Embryonic facial prominence (tissue), 1 donor: ENCODE data around the gene TNFAIP8L2.
A peak's percentile ranks its signal among the peaks of the same experiment; 100 is the strongest.
"Not testable (repeated sequence)": the region's sequence is repeated elsewhere in the genome, so short reads cannot be mapped to it uniquely, and the experiment has no call there.

Source experiments
- DNase-seq: peaks from one replicate; pipeline ENCODE4 v3.0.0-alpha.2; 2016; ENCODE audit errors: extremely low spot score

The TNFAIP8L2 gene

GRCh38 chr1:151189637-151190445 is 33.4 kb downstream of the TNFAIP8L2 start, which contains the start of gene VPS72:
Gene VPS72 (minus strand): TSS chr1:151190197. CDS start chr1:151190121, 76 bp downstream.
- DNase-seq, result peak; percentile 93

- no peak for DNase-seq
Measured at GRCh38 chr1:151192047-151192446, 35.6 kb downstream of the TNFAIP8L2 start.

- no peak for DNase-seq
Measured at GRCh38 chr1:151193304-151193703, 36.9 kb downstream of the TNFAIP8L2 start.

- DNase-seq, result no peak
Measured at GRCh38 chr1:151193856-151194255, 37.4 kb downstream of the TNFAIP8L2 start.

- not testable (repeated sequence) for DNase-seq
Measured at GRCh38 chr1:151194894-151195594, 38.6 kb downstream of the TNFAIP8L2 start.

- peak; percentile 67 for DNase-seq
Measured at GRCh38 chr1:151196292-151196800, 39.9 kb downstream of the TNFAIP8L2 start.

- DNase-seq, result no peak
Measured at GRCh38 chr1:151197863-151198253, 41.4 kb downstream of the TNFAIP8L2 start.

- DNase-seq, result peak; percentile 97
Measured at GRCh38 chr1:151198254-151199127, 42.0 kb downstream of the TNFAIP8L2 start, which contains the start of gene PIP5K1A. Gene PIP5K1A (plus strand): TSS chr1:151198552. CDS start chr1:151198997, 445 bp downstream.

- DNase-seq, result no peak
Measured at GRCh38 chr1:151199873-151200581, 43.6 kb downstream of the TNFAIP8L2 start.

- not testable (repeated sequence) for DNase-seq
Measured at GRCh38 chr1:151205381-151205965, 49.0 kb downstream of the TNFAIP8L2 start.
